ENCODE data around the gene CCDC40. TPM values are rescaled to one million over a fixed set of nuclear protein-coding genes. Genes with fewer than 3 reads are reported as not detected.

Gene CCDC40
- total and polyA plus RNA-seq, 2 of the 13 experiments (the other 11 are each of a cell fraction or from before 2014, with no cell fraction given), result 4.1 to 5.5 TPM

DNA sequence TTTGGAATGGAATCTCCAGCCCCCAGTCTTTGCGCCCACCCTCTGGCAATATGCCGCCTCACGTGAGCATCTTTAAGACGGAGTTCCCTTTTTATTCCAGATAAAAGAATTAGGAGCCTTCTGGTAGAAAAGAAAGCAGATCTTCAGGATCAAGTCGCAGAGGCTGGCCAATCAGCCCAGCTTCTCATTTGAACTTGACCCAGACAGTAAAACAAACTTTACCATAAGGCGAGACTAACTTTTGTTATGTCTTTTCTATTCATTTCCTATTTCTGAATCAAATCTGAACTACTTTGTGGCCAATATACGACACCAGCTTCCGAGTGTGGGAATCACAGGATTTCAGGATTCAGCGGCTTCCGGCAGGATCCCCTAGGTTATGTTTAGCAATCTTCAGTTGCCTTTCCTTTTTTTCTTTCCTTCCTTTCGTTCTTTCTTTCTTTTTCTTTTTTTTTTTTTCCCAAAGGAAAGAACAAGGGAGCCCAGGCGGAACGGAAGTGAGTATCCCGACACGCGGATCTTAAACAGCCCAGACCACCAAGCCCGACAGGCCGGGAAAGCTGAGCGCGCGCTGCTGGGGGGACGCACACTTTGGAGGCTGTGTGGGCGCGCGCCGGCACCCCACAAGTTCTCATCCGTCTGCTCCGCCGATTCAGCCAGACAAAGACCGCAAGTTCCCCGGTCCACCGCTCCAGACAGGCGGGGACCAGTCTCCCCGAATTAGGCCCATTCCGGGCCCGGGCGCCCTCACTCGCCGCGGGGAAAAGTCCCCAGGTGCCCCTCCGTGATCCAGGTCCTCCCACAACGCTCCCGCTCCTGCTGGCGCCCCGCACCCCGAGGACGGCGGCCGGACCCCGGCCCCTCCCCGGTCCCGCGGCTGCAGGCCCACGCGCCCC, 1.4 kb upstream of the CCDC40 start (continued):
- TF ChIP-seq, protein P1, sequence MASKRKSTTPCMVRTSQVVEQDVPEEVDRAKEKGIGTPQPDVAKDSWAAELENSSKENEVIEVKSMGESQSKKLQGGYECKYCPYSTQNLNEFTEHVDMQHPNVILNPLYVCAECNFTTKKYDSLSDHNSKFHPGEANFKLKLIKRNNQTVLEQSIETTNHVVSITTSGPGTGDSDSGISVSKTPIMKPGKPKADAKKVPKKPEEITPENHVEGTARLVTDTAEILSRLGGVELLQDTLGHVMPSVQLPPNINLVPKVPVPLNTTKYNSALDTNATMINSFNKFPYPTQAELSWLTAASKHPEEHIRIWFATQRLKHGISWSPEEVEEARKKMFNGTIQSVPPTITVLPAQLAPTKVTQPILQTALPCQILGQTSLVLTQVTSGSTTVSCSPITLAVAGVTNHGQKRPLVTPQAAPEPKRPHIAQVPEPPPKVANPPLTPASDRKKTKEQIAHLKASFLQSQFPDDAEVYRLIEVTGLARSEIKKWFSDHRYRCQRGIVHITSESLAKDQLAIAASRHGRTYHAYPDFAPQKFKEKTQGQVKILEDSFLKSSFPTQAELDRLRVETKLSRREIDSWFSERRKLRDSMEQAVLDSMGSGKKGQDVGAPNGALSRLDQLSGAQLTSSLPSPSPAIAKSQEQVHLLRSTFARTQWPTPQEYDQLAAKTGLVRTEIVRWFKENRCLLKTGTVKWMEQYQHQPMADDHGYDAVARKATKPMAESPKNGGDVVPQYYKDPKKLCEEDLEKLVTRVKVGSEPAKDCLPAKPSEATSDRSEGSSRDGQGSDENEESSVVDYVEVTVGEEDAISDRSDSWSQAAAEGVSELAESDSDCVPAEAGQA (IDR thresholded peaks at IDR 0.05; ENCODE audit: low read depth), result no peak
- TF ChIP-seq, protein P1 (CRISPR knock-in tag; IDR thresholded peaks at IDR 0.05; ENCODE audit: borderline replicate concordance), result no peak
- TF ChIP-seq, protein P2, sequence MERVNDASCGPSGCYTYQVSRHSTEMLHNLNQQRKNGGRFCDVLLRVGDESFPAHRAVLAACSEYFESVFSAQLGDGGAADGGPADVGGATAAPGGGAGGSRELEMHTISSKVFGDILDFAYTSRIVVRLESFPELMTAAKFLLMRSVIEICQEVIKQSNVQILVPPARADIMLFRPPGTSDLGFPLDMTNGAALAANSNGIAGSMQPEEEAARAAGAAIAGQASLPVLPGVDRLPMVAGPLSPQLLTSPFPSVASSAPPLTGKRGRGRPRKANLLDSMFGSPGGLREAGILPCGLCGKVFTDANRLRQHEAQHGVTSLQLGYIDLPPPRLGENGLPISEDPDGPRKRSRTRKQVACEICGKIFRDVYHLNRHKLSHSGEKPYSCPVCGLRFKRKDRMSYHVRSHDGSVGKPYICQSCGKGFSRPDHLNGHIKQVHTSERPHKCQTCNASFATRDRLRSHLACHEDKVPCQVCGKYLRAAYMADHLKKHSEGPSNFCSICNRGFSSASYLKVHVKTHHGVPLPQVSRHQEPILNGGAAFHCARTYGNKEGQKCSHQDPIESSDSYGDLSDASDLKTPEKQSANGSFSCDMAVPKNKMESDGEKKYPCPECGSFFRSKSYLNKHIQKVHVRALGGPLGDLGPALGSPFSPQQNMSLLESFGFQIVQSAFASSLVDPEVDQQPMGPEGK (CRISPR knock-in tag; IDR thresholded peaks at IDR 0.05), result no peak
- TF ChIP-seq REXO4 (CRISPR knock-in tag; IDR thresholded peaks at IDR 0.05; ENCODE audit: borderline replicate concordance), result no peak
- no peak for TF ChIP-seq FOXP1 (IDR thresholded peaks at IDR 0.05)
- no peak for TF ChIP-seq FOXP1 (CRISPR knock-in tag; IDR thresholded peaks at IDR 0.05)
- TF ChIP-seq ZNF331 (CRISPR knock-in tag; IDR thresholded peaks at IDR 0.05), result no peak
- TF ChIP-seq ZBTB21 (CRISPR knock-in tag; IDR thresholded peaks at IDR 0.05), result no peak
- TF ChIP-seq ZNF350 (CRISPR knock-in tag; IDR thresholded peaks at IDR 0.05; ENCODE audit: borderline replicate concordance, low read depth), result no peak
- peak; percentile 51; the same call in 1 of the 2 replicates for TF ChIP-seq KMT2A (CRISPR knock-in tag; IDR thresholded peaks at IDR 0.05)
- no peak for TF ChIP-seq ETV6 (CRISPR knock-in tag; conservative IDR thresholded peaks at IDR 0.05)
- no peak for TF ChIP-seq ZNF552 (CRISPR knock-in tag; IDR thresholded peaks at IDR 0.05; ENCODE audit: borderline replicate concordance)
- no peak for TF ChIP-seq ZNF343 (CRISPR knock-in tag; IDR thresholded peaks at IDR 0.05)
- TF ChIP-seq, protein P3, sequence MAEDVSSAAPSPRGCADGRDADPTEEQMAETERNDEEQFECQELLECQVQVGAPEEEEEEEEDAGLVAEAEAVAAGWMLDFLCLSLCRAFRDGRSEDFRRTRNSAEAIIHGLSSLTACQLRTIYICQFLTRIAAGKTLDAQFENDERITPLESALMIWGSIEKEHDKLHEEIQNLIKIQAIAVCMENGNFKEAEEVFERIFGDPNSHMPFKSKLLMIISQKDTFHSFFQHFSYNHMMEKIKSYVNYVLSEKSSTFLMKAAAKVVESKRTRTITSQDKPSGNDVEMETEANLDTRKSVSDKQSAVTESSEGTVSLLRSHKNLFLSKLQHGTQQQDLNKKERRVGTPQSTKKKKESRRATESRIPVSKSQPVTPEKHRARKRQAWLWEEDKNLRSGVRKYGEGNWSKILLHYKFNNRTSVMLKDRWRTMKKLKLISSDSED (CRISPR knock-in tag; IDR thresholded peaks at IDR 0.05), result no peak
- TF ChIP-seq, protein P4, sequence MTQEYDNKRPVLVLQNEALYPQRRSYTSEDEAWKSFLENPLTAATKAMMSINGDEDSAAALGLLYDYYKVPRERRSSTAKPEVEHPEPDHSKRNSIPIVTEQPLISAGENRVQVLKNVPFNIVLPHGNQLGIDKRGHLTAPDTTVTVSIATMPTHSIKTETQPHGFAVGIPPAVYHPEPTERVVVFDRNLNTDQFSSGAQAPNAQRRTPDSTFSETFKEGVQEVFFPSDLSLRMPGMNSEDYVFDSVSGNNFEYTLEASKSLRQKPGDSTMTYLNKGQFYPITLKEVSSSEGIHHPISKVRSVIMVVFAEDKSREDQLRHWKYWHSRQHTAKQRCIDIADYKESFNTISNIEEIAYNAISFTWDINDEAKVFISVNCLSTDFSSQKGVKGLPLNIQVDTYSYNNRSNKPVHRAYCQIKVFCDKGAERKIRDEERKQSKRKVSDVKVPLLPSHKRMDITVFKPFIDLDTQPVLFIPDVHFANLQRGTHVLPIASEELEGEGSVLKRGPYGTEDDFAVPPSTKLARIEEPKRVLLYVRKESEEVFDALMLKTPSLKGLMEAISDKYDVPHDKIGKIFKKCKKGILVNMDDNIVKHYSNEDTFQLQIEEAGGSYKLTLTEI (CRISPR knock-in tag; conservative IDR thresholded peaks at IDR 0.05), result no peak
- TF ChIP-seq, protein P5, sequence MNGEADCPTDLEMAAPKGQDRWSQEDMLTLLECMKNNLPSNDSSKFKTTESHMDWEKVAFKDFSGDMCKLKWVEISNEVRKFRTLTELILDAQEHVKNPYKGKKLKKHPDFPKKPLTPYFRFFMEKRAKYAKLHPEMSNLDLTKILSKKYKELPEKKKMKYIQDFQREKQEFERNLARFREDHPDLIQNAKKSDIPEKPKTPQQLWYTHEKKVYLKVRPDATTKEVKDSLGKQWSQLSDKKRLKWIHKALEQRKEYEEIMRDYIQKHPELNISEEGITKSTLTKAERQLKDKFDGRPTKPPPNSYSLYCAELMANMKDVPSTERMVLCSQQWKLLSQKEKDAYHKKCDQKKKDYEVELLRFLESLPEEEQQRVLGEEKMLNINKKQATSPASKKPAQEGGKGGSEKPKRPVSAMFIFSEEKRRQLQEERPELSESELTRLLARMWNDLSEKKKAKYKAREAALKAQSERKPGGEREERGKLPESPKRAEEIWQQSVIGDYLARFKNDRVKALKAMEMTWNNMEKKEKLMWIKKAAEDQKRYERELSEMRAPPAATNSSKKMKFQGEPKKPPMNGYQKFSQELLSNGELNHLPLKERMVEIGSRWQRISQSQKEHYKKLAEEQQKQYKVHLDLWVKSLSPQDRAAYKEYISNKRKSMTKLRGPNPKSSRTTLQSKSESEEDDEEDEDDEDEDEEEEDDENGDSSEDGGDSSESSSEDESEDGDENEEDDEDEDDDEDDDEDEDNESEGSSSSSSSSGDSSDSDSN (CRISPR knock-in tag; IDR thresholded peaks at IDR 0.05), result no peak
